GM18873 (cell line): Measurements from ENCODE around the gene ZNF2.
"Not testable (repeated sequence)": the region's sequence is repeated elsewhere in the genome, so short reads cannot be mapped to it uniquely, and the experiment has no call there.

ENCODE experiments used
- ATAC-seq: cut with Tn5 transposase; IDR thresholded peaks from one replicate; pipeline ENCODE4 v1.9.1; 2021; ENCODE audit warnings: mild to moderate bottlenecking, moderate library complexity, moderate number of reproducible peaks; ENCODE audit not compliant: unreplicated experiment, low FRiP score

The ZNF2 gene

DNA sequence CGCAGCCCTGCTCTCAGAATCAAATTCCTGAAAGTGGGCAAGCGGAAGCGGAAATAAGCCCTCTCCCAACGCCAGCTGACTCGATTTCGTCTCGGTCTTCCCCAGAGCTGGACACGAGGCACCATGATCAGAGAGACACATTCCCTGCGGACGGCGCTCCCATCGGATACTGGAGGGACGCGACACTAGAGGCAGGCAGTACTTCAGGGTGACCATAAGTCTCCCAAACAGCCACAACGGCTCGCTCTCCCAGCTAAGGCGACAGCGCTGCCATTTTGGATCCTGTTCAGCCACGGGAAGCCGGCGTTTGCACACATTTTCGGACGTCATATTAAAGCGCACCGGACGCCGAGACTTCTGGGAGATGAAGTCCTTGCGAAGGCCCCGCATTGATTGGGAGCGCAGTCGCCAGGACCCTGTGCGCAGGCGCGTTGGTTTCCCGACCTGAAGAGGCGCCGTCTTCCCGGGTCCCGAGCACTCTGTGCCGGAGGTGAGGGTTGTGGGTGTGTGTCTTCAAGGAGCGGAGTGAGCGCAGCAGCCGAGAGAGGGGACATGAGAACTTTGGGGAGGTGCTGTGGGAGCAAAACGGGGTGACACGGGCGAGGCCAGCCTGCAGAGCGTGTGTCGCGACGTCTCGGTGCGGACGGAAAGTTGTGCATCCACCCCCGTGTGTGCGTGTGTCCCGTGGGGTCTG, at the start of gene ZNF2:
Gene ZNF2, plus strand, starts transcription at position 439 of the 694 bp plus-strand sequence. CDS start 10,418 bp downstream, outside the sequence.
- ATAC-seq: peak; percentile 83

DNA sequence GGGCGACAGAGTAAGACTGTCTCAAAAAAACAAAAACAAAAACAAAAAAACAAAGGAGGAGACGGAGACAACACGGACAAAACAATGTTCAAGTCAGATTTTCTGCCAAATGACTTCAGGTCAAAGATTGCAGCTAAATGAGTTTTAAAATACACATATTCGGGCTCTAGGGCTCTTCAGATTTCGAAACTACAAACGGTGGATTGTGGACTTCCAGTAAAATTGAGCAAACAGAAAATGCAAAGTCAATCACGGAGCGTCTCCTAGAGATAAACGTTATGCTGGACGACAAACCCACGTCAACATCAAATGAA, 44.6 kb upstream of the ZNF2 start:
- no peak for ATAC-seq

- ATAC-seq: peak; percentile 90
Observed at GRCh38 chr2:95121407-95122196, 44.0 kb upstream of the ZNF2 start, which contains the start of gene MRPS5. MRPS5 (minus strand) TSS chr2:95121808; CDS start chr2:95121791, 17 bp downstream.

GRCh38 chr2:95122197-95122551, 43.4 kb upstream of the ZNF2 start:
- no peak for ATAC-seq

- no peak for ATAC-seq
Observed at GRCh38 chr2:95138702-95139101, 26.9 kb upstream of the ZNF2 start.

DNA sequence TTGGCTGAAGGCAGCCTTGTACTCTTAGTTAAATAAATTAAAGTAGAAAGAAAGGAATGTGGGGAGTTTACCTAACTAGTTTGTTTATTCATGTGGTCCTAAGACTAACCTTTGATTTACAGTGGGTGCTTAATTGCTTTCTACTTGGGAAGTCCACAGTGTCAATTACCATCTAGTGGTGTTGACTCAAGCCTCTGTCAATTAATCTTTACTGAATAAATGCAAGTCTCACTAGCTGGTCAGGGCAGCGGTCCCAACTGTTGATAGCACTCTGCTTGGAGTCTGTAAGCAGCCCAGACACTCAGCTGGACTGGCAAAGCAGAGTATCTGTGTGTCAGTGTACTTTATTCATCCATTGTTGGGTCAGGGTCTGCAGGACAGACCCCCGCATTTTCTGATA, 21.8 kb upstream of the ZNF2 start:
- no peak for ATAC-seq

DNA sequence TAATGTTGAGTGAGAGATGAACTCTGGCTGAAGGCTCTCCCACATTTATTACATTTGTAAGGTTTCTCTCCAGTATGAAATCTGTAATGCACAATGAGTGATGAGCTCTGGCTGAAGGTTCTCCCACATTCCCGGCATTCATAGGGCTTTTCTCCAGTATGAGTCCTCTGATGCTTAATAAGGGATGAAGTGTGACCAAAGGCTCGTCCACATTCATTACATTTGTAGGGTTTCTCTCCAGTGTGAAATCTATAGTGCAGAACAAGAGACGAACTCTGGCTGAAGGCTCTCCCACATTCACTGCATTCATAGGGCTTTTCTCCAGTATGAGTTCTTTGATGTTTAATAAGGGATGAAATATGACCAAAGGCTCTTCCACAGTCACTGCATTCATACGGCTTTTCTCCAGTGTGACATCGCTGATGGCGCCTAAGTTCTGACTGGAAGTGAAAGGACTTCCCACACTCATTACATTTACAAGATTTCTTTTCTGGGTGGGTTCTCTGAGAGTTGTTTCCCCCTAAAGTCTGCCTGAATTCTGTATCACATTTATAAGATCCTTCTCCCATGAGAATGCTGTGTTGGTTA, 16.1 kb upstream of the ZNF2 start:
- no peak for ATAC-seq

- no peak for ATAC-seq
Observed at GRCh38 chr2:95158441-95158840, 7.2 kb upstream of the ZNF2 start.

GRCh38 chr2:95158891-95159619, 6.6 kb upstream of the ZNF2 start:
- peak; percentile 35 for ATAC-seq

GRCh38 chr2:95159690-95160449, 5.7 kb upstream of the ZNF2 start, which contains the start of gene ZNF514:
ZNF514 (minus strand) TSS chr2:95159848; CDS start chr2:95153253, 6,595 bp downstream.
- peak; percentile 49 for ATAC-seq

DNA sequence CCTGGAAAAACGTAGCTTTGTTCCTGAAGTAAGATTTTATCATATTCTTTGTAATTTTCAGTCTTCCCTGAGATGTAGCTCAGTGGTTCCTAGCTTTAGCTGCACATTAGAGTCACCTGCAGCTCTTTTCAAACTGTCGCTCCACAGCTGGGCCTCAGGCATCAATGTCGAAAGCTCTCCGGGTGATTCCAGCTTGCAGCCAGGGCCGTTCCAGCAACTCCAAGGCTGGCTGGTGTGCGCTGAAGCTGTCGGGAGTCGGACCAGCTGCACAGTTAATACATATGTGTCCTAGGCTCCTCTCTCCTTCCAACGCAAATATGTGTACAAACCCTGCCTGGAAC, 609 bp upstream of the ZNF2 start:
- peak; percentile 1 for ATAC-seq

GRCh38 chr2:95166065-95166763, 605 bp downstream of the ZNF2 start:
- peak; percentile 1 for ATAC-seq

- no peak for ATAC-seq
Observed at GRCh38 chr2:95171902-95172301, 6.3 kb downstream of the ZNF2 start.

DNA sequence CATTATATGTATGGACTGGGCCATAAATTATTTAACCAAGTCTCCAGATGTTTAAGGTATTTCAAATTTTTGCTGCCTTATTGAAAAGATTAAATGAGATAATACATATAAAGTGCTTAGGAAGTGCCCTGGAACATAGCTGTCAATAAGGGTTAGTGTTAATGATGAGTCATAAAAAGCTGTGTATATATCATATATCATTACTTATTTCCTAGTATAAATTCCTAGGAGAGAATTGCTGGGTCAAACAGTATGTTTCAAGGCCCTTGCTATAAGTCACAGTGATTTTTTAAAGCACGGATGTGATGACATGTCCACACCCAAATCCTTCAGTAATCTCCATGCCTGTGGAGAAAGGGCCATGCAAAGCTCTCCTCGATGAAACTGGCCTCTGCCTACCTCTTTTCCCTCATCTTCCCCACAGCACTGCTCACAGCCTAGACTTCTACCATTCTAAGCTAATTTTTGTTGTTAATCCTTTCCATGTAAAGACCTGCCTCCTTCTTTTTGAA, 8.5 kb downstream of the ZNF2 start:
- ATAC-seq: no peak

DNA sequence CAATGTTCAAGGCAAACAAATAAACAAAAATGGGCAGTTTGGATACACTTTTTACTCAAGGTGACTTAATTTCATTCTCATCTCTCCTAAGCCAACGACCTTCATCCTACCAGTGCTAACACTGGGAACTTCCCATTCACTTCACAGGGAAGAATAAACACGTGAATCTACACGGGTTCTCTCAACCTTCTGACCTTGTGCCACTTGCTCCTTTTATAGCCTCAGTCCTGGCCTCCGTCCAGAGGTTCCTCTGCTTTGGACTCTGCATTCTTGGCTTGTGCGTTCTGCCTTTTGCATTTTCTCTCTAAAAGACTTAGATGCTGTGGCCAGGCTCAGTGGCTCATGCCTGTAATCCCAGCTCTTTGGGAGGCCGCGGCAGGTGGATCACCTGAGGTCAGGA, 13.8 kb downstream of the ZNF2 start:
- no peak for ATAC-seq

GRCh38 chr2:95181774-95182173, 16.2 kb downstream of the ZNF2 start:
- no peak for ATAC-seq

DNA sequence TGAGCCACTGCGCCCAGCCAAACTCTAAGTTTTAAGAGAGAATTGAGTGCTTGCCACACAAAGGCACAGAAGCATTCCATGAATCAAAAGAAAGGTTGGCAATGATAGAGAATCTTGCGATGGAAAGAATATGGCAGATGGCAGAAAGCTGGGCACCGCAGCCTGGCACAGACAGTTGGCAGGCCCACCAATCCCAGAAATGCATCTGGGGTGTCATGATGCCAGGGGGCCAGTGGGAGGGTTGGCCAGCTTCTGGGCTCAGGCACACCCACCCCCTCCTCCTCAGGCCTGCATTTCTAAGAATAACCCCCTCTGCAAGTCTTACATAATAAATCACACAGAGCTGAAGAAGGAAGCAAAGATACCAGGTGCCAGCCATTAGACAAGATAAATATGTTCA, 19.6 kb downstream of the ZNF2 start:
- ATAC-seq: no peak

- ATAC-seq: no peak
Observed at GRCh38 chr2:95185973-95186372, 20.4 kb downstream of the ZNF2 start.

GRCh38 chr2:95192956-95193355, 27.3 kb downstream of the ZNF2 start:
- ATAC-seq: not testable (repeated sequence)
